PC-9 (cell line): ENCODE measurements around the gene OFD1.

Source experiments
- EZH2 ChIP-seq: fragments of 200-600 bp; sonication (generic); IDR thresholded peaks from 2 replicates; pipeline ENCODE4 v1.8.0; 2017; ENCODE audit warnings: antibody characterized with exemption, low read depth
- TF ChIP-seq, protein P1 (sequence below): fragments of 200-600 bp; sonication (generic); conservative IDR thresholded peaks from 2 replicates; pipeline ENCODE4 v1.6.1; 2017; ENCODE audit warnings: mixed run types, antibody characterized with exemption, mild to moderate bottlenecking, moderate library complexity

DNA sequence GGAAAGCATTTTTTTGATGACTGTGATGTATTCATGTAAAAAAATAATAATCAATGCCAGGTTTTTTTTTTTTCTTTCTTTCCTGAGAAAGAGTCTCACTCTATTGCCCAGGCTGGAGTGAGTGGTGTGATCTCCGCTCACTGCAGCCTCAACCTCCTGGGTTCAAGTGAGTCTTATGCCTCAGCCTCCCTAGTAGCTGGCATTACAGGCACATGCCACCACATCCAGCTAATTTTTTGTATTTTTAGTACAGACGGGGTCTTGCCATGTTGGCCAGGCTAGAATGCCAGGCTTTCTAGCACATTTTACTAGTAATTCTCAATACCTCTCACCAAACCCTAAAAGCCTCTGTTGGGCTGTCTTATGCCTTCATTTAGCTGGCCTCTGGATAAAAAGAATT, 56.6 kb downstream of the OFD1 start:
- TF ChIP-seq EZH2 = no peak
- TF ChIP-seq, protein P1, sequence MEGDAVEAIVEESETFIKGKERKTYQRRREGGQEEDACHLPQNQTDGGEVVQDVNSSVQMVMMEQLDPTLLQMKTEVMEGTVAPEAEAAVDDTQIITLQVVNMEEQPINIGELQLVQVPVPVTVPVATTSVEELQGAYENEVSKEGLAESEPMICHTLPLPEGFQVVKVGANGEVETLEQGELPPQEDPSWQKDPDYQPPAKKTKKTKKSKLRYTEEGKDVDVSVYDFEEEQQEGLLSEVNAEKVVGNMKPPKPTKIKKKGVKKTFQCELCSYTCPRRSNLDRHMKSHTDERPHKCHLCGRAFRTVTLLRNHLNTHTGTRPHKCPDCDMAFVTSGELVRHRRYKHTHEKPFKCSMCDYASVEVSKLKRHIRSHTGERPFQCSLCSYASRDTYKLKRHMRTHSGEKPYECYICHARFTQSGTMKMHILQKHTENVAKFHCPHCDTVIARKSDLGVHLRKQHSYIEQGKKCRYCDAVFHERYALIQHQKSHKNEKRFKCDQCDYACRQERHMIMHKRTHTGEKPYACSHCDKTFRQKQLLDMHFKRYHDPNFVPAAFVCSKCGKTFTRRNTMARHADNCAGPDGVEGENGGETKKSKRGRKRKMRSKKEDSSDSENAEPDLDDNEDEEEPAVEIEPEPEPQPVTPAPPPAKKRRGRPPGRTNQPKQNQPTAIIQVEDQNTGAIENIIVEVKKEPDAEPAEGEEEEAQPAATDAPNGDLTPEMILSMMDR = no peak
